Renal cortical epithelial cell (primary cell): ENCODE measurements around the gene LCN10. TPM values are rescaled to one million over a fixed set of nuclear protein-coding genes. Genes with fewer than 3 reads are reported as not detected.

Experiments
- total RNA-seq: library from RNA; depleted of rRNA; stranded (reverse); fragments of >200 nt; gene quantifications from 2 replicates; pipeline ENCODE4 v1.2.3, GENCODE V29; 2014

The LCN10 gene
- total RNA-seq, 1 donor from 2014 or later = not detected

Other genes with a start within 250 kb of the LCN10 start
- 9.2 and 47.5 TPM in 2 replicates for gene NOTCH1, start 196.9 kb downstream of the LCN10 start, total RNA-seq
- 3.8 and 19.4 TPM in 2 replicates for gene EGFL7, start 80.0 kb downstream of the LCN10 start, total RNA-seq
- 53.8 and 70.5 TPM in 2 replicates for gene AGPAT2, start 55.5 kb downstream of the LCN10 start, total RNA-seq
- 0.52 and 4.0 TPM in 2 replicates for gene DIPK1B, start 30.4 kb downstream of the LCN10 start, total RNA-seq
- gene LCN6, start 5.6 kb upstream of the LCN10 start, total RNA-seq = not detected in 2 replicates
- not detected in 2 replicates for gene LCN8, start 15.3 kb upstream of the LCN10 start, total RNA-seq
- gene LCN15, start 21.6 kb upstream of the LCN10 start, total RNA-seq = not detected in 2 replicates
- gene TMEM141, start 48.4 kb upstream of the LCN10 start, total RNA-seq = 29.9 and 115 TPM in 2 replicates
- gene CCDC183, start 53.4 kb upstream of the LCN10 start, total RNA-seq = 0.94 TPM in 1 of 2 replicates, not detected in the other
- gene RABL6, start 65.0 kb upstream of the LCN10 start, total RNA-seq = 51.1 and 61.0 TPM in 2 replicates
- 0.35 and 1.8 TPM in 2 replicates for gene AJM1, start 99.5 kb upstream of the LCN10 start, total RNA-seq
- gene PHPT1, start 106.5 kb upstream of the LCN10 start, total RNA-seq = 81.7 and 82.1 TPM in 2 replicates
- 0.87 and 6.8 TPM in 2 replicates for gene MAMDC4, start 109.4 kb upstream of the LCN10 start, total RNA-seq
- 372 and 398 TPM in 2 replicates for gene EDF1, start 123.4 kb upstream of the LCN10 start, total RNA-seq
- gene TRAF2, start 143.6 kb upstream of the LCN10 start, total RNA-seq = 16.3 and 21.9 TPM in 2 replicates
- 195 and 249 TPM in 2 replicates for gene FBXW5, start 201.8 kb upstream of the LCN10 start, total RNA-seq
- gene C8G, start 202.3 kb upstream of the LCN10 start, total RNA-seq = 0.10 and 1.7 TPM in 2 replicates
- 0.40 TPM in 1 of 2 replicates, not detected in the other for gene LCN12, start 209.3 kb upstream of the LCN10 start, total RNA-seq
- gene PTGDS, start 234.6 kb upstream of the LCN10 start, total RNA-seq = 0.45 TPM in 1 of 2 replicates, not detected in the other
- gene LCNL1, start 240.1 kb upstream of the LCN10 start, total RNA-seq = not detected in 2 replicates
- gene PAXX, start 249.5 kb upstream of the LCN10 start, total RNA-seq = 13.6 and 26.9 TPM in 2 replicates